ENCODE data around the gene UFC1.

The UFC1 gene

DNA sequence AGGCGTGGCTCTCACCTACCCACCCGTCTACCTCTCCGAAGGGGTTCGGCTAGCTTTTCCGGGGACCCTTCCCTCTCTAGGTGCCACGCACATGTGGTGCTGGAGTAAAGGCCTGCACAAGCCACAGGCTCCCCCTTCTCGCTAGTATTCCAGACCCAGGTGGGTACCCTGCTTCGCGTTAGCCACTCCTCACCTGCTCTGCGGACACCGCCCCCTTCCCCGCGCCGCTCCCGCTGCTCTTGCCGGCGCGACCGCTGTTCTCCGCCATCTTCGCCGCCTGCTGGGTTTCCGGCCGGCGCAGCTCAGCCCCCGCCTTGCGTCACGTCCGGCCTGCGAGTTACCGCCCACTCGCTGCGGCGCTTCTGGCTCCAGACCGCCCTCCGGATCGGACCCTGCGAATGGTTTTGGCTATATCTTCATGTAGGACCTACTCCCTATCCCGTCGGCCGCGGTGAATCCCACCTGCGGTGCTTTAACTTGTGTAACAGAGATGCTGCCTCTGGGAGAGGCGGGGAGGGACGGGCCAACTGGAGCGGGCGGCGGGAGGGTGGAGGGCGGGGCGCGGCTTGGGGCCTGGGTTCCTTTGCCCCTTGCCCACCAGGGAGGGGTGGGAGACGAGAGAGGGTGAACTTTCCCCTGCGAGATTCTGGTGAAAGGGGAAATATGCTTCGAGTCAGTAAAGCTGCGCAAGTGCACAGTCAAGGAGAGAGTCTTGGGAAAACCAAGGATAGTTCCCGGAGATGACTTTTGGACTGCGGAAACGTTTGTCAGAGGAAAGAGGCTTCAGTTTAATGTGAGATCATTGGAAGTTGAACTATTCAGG, 35.8 kb upstream of the UFC1 start, which contains the start of the genes NIT1 and PFDN2:
NIT1 (plus strand) TSS at position 347 of the 823 bp plus-strand sequence; CDS start at position 419, 72 bp downstream.
PFDN2 (minus strand) TSS at position 279 of the 823 bp plus-strand sequence; CDS start at position 268, 11 bp downstream.
- DNase-seq (ENCODE audit: low read depth), result peak; percentile 92
- TF ChIP-seq, protein P1, sequence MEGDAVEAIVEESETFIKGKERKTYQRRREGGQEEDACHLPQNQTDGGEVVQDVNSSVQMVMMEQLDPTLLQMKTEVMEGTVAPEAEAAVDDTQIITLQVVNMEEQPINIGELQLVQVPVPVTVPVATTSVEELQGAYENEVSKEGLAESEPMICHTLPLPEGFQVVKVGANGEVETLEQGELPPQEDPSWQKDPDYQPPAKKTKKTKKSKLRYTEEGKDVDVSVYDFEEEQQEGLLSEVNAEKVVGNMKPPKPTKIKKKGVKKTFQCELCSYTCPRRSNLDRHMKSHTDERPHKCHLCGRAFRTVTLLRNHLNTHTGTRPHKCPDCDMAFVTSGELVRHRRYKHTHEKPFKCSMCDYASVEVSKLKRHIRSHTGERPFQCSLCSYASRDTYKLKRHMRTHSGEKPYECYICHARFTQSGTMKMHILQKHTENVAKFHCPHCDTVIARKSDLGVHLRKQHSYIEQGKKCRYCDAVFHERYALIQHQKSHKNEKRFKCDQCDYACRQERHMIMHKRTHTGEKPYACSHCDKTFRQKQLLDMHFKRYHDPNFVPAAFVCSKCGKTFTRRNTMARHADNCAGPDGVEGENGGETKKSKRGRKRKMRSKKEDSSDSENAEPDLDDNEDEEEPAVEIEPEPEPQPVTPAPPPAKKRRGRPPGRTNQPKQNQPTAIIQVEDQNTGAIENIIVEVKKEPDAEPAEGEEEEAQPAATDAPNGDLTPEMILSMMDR (conservative IDR thresholded peaks at IDR 0.05; ENCODE audit: low read depth, low read length), result peak; percentile 5
- H3K4me3 ChIP-seq (ENCODE audit: low read depth, low read length), result peak within 1 kb of the TSS; percentile 99

DNA sequence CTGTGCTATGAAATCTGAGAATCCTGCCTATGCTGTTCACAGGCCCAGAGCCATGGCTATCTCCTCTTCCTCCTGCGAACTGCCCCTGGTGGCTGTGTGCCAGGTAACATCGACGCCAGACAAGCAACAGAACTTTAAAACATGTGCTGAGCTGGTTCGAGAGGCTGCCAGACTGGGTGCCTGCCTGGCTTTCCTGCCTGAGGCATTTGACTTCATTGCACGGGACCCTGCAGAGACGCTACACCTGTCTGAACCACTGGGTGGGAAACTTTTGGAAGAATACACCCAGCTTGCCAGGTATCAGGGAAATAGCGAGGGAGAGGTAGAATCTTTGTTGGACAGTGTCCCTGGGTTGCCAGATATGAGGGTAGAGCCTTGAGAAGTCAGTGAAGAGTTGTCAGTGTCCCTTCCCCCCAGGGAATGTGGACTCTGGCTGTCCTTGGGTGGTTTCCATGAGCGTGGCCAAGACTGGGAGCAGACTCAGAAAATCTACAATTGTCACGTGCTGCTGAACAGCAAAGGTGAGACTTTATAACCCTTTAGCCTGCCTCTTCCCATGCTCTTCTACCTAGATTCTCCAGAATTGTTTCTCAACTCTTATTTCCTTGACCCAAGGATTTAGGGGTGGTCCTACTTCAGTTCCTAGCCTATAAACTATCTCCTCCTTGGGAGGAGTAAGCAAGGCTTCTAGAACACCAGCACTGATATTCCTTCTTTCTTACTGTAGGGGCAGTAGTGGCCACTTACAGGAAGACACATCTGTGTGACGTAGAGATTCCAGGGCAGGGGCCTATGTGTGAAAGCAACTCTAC, 34.5 kb upstream of the UFC1 start:
- peak; percentile 93 for DNase-seq (ENCODE audit: low read depth)
- peak overlapping the region; percentile 99 for H3K4me3 ChIP-seq (ENCODE audit: low read depth, low read length)
- TF ChIP-seq, protein P1 (conservative IDR thresholded peaks at IDR 0.05; ENCODE audit: low read depth, low read length), result peak; percentile 59

DNA sequence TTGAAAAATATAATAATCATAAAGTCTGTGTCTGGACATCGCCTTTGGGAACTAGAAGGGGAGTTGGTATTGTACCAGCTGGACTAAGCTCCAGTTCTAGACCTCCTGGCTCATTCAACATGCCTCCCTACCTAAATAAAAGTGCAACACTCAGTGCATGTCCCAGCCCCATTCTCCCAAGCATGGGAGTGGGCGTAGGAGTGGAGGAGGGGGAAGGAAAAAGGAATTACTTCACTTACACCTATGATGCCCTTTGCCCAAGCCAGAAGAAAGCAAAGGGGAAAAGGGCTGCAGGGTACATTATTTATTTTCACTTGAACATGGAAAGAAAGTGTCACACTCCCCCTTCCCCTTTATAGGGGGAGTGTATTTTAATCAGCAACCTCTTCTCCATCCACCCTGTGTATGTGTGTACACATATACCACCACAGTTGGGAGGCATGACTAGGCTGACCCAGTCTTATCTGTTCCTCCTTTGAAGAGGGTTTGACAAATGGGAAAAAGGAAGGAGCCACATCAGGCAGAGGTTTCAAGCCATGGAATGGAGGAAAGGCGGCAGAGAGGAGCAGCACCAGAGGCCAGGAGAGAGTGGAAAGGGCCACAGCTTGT, 32.6 kb upstream of the UFC1 start:
- TF ChIP-seq, protein P1 (conservative IDR thresholded peaks at IDR 0.05; ENCODE audit: low read depth, low read length), result no peak
- no peak for DNase-seq (ENCODE audit: low read depth)
- H3K4me3 ChIP-seq (ENCODE audit: low read depth, low read length), result no peak overlapping the region

DNA sequence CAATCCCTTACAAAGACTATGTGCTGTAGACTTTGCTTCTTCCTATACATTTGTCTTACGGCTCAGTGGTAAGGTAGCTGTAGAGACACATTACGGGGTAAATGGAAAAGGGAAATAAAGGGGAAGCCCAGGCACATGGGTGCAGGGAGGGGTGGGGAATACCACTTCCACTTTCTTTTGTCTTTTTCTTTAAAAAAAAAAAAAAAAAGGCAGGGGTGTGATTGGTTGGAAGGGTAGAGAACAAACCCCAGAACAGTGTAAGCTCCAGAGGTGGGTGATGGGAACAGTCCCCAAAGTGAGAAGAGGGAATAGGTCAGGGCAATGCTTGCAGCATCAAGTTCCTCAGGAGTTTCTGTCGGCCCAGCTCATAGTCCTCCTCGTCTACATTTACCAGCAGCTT, 31.9 kb upstream of the UFC1 start:
- TF ChIP-seq, protein P1 (conservative IDR thresholded peaks at IDR 0.05; ENCODE audit: low read depth, low read length), result no peak
- DNase-seq (ENCODE audit: low read depth), result no peak

DNA sequence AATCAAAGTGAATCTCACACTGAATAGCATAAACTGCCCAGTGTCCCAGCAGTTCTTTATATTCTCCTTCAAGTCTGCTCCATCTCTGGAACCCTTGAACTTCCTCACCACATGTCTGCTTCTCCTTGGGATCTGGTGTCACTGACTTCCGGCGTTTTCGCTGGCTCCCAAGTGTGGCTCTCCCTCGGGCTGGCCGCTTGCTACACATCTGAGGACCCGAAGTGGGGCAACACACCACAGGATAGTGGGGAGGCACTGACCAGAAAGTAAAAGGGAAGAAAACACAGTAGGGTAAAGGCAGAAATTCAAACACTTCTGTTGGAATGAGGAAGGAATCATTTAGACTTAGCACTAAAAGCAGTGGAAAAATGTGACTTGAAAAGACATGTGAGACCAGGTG, 30.8 kb upstream of the UFC1 start:
- H3K4me3 ChIP-seq (ENCODE audit: low read depth, low read length), result no peak overlapping the region
- no peak for DNase-seq (ENCODE audit: low read depth)
- TF ChIP-seq, protein P1 (conservative IDR thresholded peaks at IDR 0.05; ENCODE audit: low read depth, low read length), result no peak

More for the DNA sequence above, 31.9 kb upstream of the UFC1 start:
- no peak overlapping the region for H3K4me3 ChIP-seq (ENCODE audit: low read depth, low read length)

DNA sequence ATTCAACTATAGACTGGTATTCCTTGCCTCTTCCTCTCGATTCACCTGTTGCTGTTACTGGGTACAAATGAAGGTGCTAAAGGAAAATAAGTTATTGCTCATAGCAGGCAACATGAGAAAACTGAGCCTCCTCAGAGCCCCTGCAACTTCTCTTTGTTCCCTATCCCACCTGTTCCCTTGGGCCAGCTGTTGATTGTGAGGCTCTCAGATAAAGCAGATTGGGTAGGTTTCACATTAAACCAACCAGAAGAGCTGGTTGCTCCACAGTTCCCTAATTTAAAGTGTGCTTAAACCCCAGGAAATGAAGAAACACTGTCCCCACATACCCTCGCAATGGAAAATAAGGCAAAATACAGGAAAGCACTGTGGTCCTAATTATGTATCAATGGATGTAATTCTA, 26.1 kb upstream of the UFC1 start:
- no peak for DNase-seq (ENCODE audit: low read depth)
- TF ChIP-seq, protein P1 (conservative IDR thresholded peaks at IDR 0.05; ENCODE audit: low read depth, low read length), result no peak

More for the DNA sequence above, 26.1 kb upstream of the UFC1 start:
- no peak overlapping the region for H3K4me3 ChIP-seq (ENCODE audit: low read depth, low read length)

Measured in choroid plexus epithelial cell (primary cell).